H9 (cell line): ENCODE measurements around the gene SRD5A3. TPM values are rescaled to one million over a fixed set of nuclear protein-coding genes. Genes with fewer than 3 reads are reported as not detected.

Experiments used
- DNase-seq: peaks from one replicate; pipeline ENCODE4 v3.0.0-alpha.2; 2017
- H2AFZ ChIP-seq: one replicate; pipeline ENCODE4 v1.6.1; 2013; ENCODE audit warnings: mild to moderate bottlenecking, low read length, control low read depth, moderate library complexity
- H2AK5ac ChIP-seq: 2 replicates; pipeline ENCODE4 v1.6.1; 2013; ENCODE audit warnings: low read length, control low read depth, mixed read lengths; ENCODE audit not compliant: insufficient read length
- H2BK120ac ChIP-seq: one replicate; pipeline ENCODE4 v1.6.1; 2013; ENCODE audit warnings: low read depth, mild to moderate bottlenecking, low read length, control low read depth, inconsistent platforms; ENCODE audit not compliant: poor library complexity, severe bottlenecking
- H2BK12ac ChIP-seq: 2 replicates; pipeline ENCODE4 v1.6.1; 2013; ENCODE audit warnings: low read length, control low read depth, mixed read lengths, low read depth; ENCODE audit not compliant: insufficient read length
- H2BK15ac ChIP-seq: 2 replicates; pipeline ENCODE4 v1.6.1; 2013; ENCODE audit warnings: low read depth, low read length, control low read depth
- H2BK20ac ChIP-seq: one replicate; pipeline ENCODE4 v1.6.1; 2013; ENCODE audit warnings: low read depth, mild to moderate bottlenecking, low read length, control low read depth, inconsistent platforms; ENCODE audit not compliant: poor library complexity, severe bottlenecking
- H2BK5ac ChIP-seq: 2 replicates; pipeline ENCODE4 v1.6.1; 2013; ENCODE audit warnings: low read length, control low read depth, mixed read lengths; ENCODE audit not compliant: insufficient read length
- H3K14ac ChIP-seq: 2 replicates; pipeline ENCODE4 v1.6.1; 2013; ENCODE audit warnings: low read length, control low read depth; ENCODE audit not compliant: insufficient read depth
- H3K18ac ChIP-seq: 2 replicates; pipeline ENCODE4 v1.6.1; 2013; ENCODE audit warnings: low read depth, mild to moderate bottlenecking, mixed read lengths, low read length, control low read depth; ENCODE audit not compliant: insufficient read length
- H3K23ac ChIP-seq: 2 replicates; pipeline ENCODE4 v1.6.1; 2013; ENCODE audit warnings: low read length, control low read depth, mixed read lengths, low read depth; ENCODE audit not compliant: insufficient read length
- H3K23me2 ChIP-seq: 2 replicates; pipeline ENCODE4 v1.6.1; 2013; ENCODE audit warnings: low read depth, mild to moderate bottlenecking, mixed read lengths, low read length, control low read depth; ENCODE audit not compliant: insufficient read length, poor library complexity, severe bottlenecking
- H3K27ac ChIP-seq: 2 replicates; pipeline ENCODE4 v1.5.1; 2013; ENCODE audit warnings: low read length, control low read depth, mixed read lengths, low read depth; ENCODE audit not compliant: insufficient read length
- H3K27me3 ChIP-seq: 2 replicates; pipeline ENCODE4 v1.6.1; 2013; ENCODE audit warnings: low read length, control low read depth, inconsistent platforms; ENCODE audit not compliant: insufficient read depth
- H3K4ac ChIP-seq: 2 replicates; pipeline ENCODE4 v1.6.1; 2013; ENCODE audit warnings: low read depth, mild to moderate bottlenecking, control low read depth, inconsistent platforms, low read length, moderate library complexity
- H3K4me1 ChIP-seq: 2 replicates; pipeline ENCODE4 v1.6.1; 2013; ENCODE audit warnings: low read length, control low read depth, inconsistent platforms; ENCODE audit not compliant: insufficient read depth
- H3K4me2 ChIP-seq: 2 replicates; pipeline ENCODE4 v1.6.1; 2013; ENCODE audit warnings: low read length, control low read depth, mixed read lengths; ENCODE audit not compliant: insufficient read length, insufficient read depth
- H3K56ac ChIP-seq: 2 replicates; pipeline ENCODE4 v1.6.1; 2013; ENCODE audit warnings: low read depth, mild to moderate bottlenecking, mixed read lengths, low read length, control low read depth; ENCODE audit not compliant: insufficient read length
- H3K79me1 ChIP-seq: 2 replicates; pipeline ENCODE4 v1.6.1; 2013; ENCODE audit warnings: low read depth, mild to moderate bottlenecking, moderate library complexity, low read length, control low read depth, inconsistent platforms; ENCODE audit not compliant: insufficient read depth, poor library complexity, severe bottlenecking
- H3K79me2 ChIP-seq: 2 replicates; pipeline ENCODE4 v1.6.1; 2013; ENCODE audit warnings: low read length, control low read depth, inconsistent platforms; ENCODE audit not compliant: insufficient read depth
- H3K9ac ChIP-seq: 2 replicates; pipeline ENCODE4 v1.6.1; 2013; ENCODE audit warnings: low read length, control low read depth, mixed read lengths; ENCODE audit not compliant: insufficient read length; ENCODE audit errors: extremely low read depth
- H3K9me3 ChIP-seq: one replicate; pipeline ENCODE4 v1.6.1; 2013; ENCODE audit warnings: low read depth, low read length, inconsistent platforms; ENCODE audit not compliant: control insufficient read depth
- H3T11ph ChIP-seq: one replicate; pipeline ENCODE4 v1.6.1; 2013; ENCODE audit warnings: mild to moderate bottlenecking, low read length, control low read depth, inconsistent platforms
- H4K20me1 ChIP-seq: one replicate; pipeline ENCODE4 v1.6.1; 2013; ENCODE audit not compliant: control insufficient read depth, insufficient read length, insufficient read depth
- H4K5ac ChIP-seq: 2 replicates; pipeline ENCODE4 v1.6.1; 2013; ENCODE audit warnings: low read depth, mild to moderate bottlenecking, mixed read lengths, low read length, control low read depth; ENCODE audit not compliant: insufficient read length
- H4K8ac ChIP-seq: replicated peaks from 2 replicates; pipeline ENCODE4 v1.6.1; 2013; ENCODE audit warnings: low read length, control low read depth, mixed read lengths, low read depth; ENCODE audit not compliant: insufficient read length
- H4K91ac ChIP-seq: 2 replicates; pipeline ENCODE4 v1.6.1; 2013; ENCODE audit warnings: low read depth, mild to moderate bottlenecking, moderate library complexity, mixed read lengths, low read length, control low read depth; ENCODE audit not compliant: insufficient read length
- H3K27ac Mint-ChIP-seq, 3 experiments: 2 replicates in 2 of 3; 3 replicates in 1 of 3; pipeline ENCODE4 v1.8.0; 2020 to 2021; ENCODE audit warnings: mixed read lengths in 3 of 3, mild to moderate bottlenecking in 1 of 3, moderate library complexity in 1 of 3
- H3K27me3 Mint-ChIP-seq: 2 replicates; pipeline ENCODE4 v1.8.0; 2021; ENCODE audit warnings: low read depth, mild to moderate bottlenecking, moderate library complexity, mixed read lengths
- H3K36me3 Mint-ChIP-seq, 3 experiments: 2 replicates in 2 of 3; 3 replicates in 1 of 3; pipeline ENCODE4 v1.8.0; 2020 to 2021; ENCODE audit warnings: low read depth in 3 of 3, mixed read lengths in 3 of 3; ENCODE audit not compliant: insufficient read depth in 1 of 3
- H3K4me1 Mint-ChIP-seq, 2 experiments: 2 replicates each; pipeline ENCODE4 v1.8.0; 2020; ENCODE audit warnings: mixed read lengths in 2 of 2
- H3K4me3 Mint-ChIP-seq, 2 experiments: 2 replicates in 1 of 2; 3 replicates in 1 of 2; pipeline ENCODE4 v1.8.0; 2020 to 2021; ENCODE audit warnings: mild to moderate bottlenecking in 2 of 2, mixed read lengths in 2 of 2, moderate library complexity in 1 of 2
- H3K9me3 Mint-ChIP-seq, 2 experiments: 2 replicates in 1 of 2; 3 replicates in 1 of 2; pipeline ENCODE4 v1.8.0; 2020; ENCODE audit warnings: mild to moderate bottlenecking in 2 of 2, mixed read lengths in 2 of 2, moderate library complexity in 1 of 2
- WGBS: extraction: QIAGEN DNeasy Blood & Tissue Kit; methylation state at CpG from one replicate; pipeline ENCODE4 v1.1.7; 2013; ENCODE audit warnings: missing lambda C conversion rate, low lambda C conversion rate, mixed read lengths; ENCODE audit not compliant: insufficient read length; ENCODE audit errors: extremely low coverage; 5-methylcytosine and 5-hydroxymethylcytosine counted together
- total RNA-seq: library from RNA; stranded (reverse); gene quantifications from 2 replicates; pipeline ENCODE4 v1.2.1, GENCODE V29; 2021
- TF ChIP-seq, protein P1 (sequence below): fragments of 200-600 bp; sonication (generic); conservative IDR thresholded peaks from 3 replicates; pipeline ENCODE4 v1.8.0; 2021; ENCODE audit warnings: antibody characterized with exemption, mild to moderate bottlenecking

Gene SRD5A3
- total RNA-seq, 1 experiment from 2014 or later, result 35.0 TPM

DNA sequence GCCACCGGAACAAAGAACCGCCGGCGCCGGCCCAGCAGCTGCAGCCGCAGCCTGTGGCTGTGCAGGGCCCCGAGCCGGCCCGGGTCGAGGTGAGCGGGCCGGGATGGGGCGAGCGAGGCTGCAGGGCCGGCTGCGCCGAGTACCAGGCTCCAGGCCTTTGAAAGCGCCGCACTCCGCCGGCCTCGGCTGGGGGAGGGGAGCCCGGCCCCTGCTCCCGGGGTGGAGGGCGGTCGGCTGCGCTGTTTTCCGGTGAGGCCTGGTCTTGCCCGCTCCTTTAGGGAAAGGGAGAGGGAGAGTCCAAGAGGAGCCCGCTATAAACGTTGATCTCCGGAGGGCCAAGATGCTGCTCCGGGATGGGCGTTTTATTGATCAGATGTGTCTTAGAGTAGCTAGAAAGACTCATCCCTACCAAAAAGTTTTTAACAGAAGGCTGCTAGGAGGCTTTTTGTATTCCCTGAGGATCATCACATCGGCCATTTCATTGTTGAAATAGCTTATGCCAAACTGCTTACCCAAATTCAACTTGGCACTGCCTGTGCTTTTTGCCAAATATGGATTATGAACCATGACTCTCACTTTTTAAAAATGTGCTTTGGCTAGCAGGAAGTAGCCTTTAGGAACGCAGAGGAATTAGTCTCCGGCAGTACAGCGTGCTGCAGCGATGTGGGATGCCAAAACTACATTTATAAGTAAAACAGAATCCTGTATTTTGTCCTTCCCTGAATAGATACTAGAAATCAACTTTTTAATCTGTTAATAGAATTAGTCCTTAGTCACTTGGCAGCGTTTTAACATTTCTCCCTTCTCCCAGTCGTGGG lies 50.5 kb downstream of the SRD5A3 start:
- Histone ChIP-seq H3K4me1 (no peaks in the 10 kb centered on the region), H3K18ac (no peak overlapping the region), H3K14ac (peak overlapping the region; percentile 95), H3K9me3 (no peaks in the 10 kb centered on the region), H3K27me3 (no peaks in the 10 kb centered on the region), H2BK15ac (no peak overlapping the region), H2AK5ac (no peak overlapping the region), H3T11ph (no peak overlapping the region), H2BK5ac (no peak overlapping the region), H3K27ac (no peak overlapping the region), H3K23me2 (peaks cover 10% of the 10 kb centered on the region), H2BK12ac (no peak overlapping the region), H3K23ac (no peak overlapping the region), H3K4me2 (peak overlapping the region; percentile 83), H3K9ac (peak overlapping the region; percentile 94), H2BK120ac (no peak overlapping the region), H4K8ac (no peak overlapping the region), H3K79me1 (no peaks in the 10 kb centered on the region), H4K20me1 (no peaks in the 10 kb centered on the region), H4K91ac (no peak overlapping the region), H3K4ac (no peak overlapping the region), H3K56ac (no peak overlapping the region), H2BK20ac (no peak overlapping the region), H2AFZ (no peak overlapping the region), H4K5ac (no peak overlapping the region), H3K79me2 (peaks cover 33% of the 10 kb centered on the region)
- no CpG with 5 or more reads among the region's 41 CpGs for WGBS
- Mint-ChIP-seq H3K9me3 (no peaks in the 10 kb centered on the region; a peak in 1 of 5 replicates), H3K4me1 (peaks cover 31 to 32% of the 10 kb centered on the region in 2 experiments), H3K4me3 (peak overlapping the region; percentile 91 to 93), H3K27ac (peak overlapping the region in 2 of 3 experiments; percentile 81 to 86; a peak in 5 of 7 replicates), H3K36me3 (peaks cover 26 to 37% (median 33%) of the 10 kb centered on the region in 3 experiments), H3K27me3 (no peaks in the 10 kb centered on the region; the same call in 1 of the 2 replicates)
- TF ChIP-seq, protein P1, sequence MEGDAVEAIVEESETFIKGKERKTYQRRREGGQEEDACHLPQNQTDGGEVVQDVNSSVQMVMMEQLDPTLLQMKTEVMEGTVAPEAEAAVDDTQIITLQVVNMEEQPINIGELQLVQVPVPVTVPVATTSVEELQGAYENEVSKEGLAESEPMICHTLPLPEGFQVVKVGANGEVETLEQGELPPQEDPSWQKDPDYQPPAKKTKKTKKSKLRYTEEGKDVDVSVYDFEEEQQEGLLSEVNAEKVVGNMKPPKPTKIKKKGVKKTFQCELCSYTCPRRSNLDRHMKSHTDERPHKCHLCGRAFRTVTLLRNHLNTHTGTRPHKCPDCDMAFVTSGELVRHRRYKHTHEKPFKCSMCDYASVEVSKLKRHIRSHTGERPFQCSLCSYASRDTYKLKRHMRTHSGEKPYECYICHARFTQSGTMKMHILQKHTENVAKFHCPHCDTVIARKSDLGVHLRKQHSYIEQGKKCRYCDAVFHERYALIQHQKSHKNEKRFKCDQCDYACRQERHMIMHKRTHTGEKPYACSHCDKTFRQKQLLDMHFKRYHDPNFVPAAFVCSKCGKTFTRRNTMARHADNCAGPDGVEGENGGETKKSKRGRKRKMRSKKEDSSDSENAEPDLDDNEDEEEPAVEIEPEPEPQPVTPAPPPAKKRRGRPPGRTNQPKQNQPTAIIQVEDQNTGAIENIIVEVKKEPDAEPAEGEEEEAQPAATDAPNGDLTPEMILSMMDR, result no peak
- peak; percentile 40 for DNase-seq
